A204.1 (cell line): ENCODE data around the gene TBX20.
"Not testable (repeated sequence)": the region's sequence is repeated elsewhere in the genome, so short reads cannot be mapped to it uniquely, and the experiment has no call there.

Experiments used
- FAIRE-seq: peaks from 2 replicates; lab custom pipeline; 2012; peaks lifted over from hg19 to GRCh38; lab: Jason Lieb, UNC

TBX20 gene

DNA sequence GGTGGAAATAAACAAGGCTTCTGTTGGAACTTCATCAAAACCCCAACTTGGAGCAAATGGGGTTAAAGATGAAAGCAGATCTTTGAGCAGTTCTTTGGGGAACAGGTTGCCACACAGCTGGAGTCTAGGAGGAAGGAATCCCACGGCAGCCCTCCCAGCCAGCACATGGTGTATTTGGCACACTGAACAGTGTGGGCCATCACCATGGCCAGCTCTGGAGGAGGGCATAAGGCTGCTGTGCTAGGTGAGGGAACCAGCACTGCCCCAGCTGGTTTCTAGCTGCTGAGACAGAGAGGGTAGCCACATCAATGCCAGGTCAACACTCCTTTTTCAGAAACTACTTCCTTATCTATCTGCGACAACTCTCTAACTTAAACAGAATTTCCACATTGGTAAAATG, 33.7 kb downstream of the TBX20 start:
- FAIRE-seq, result not testable (repeated sequence)

DNA sequence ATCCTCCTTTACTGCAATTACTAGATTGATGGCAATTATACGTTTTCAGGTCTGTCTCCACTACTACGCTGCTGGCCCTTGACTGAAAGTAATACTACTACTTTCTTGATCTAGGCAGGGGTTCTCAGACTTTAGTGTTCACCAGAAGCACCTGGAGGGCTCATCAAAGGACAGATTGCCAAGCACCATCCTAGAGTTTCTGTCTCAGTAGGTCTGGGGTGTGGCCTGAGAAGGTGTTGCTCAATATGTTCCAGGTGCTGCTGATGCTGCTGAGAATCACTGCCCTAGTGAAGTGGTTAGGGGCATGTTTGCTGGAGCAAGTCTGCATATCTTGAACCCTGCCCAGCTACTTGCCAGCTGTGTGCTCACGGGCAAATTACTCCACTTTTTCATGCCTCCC, 37.9 kb downstream of the TBX20 start:
- not testable (repeated sequence) for FAIRE-seq

DNA sequence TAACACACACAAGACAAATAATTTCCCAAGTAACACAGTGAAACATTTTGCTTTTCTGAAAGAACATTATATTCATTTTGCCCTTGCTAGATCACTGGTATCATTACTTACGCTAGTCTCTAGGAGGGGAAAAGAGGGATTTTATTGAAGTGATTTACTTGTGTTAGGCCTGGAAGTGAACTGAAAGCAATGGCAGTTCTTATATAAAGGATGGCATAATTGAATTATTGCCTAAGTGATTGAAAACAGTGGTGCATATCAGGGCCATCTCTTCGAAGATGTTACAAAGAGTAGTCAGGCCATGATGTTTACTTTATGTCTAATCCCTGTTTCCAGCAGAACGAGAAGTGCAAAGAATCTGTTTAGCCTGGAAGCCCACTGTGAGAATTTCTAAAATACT, 38.8 kb downstream of the TBX20 start:
- not testable (repeated sequence) for FAIRE-seq

DNA sequence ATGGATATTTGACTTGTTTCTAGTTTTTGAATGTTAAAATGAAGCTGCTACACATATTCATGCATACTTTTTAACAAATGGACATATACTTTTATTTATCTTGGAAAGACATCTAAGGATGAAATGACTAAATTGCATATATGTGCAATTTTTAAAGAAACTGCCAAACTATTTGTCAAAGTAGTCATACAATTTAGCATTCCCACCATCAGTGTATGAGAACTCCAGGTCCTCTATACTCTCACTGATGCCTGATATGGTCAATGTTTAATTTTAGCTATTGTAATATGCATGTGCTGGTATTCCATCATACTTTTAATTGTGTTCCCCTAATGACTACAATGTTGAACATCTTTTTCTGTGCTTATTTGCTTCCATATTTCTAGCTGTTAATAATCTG, 47.0 kb downstream of the TBX20 start:
- FAIRE-seq, result not testable (repeated sequence)

DNA sequence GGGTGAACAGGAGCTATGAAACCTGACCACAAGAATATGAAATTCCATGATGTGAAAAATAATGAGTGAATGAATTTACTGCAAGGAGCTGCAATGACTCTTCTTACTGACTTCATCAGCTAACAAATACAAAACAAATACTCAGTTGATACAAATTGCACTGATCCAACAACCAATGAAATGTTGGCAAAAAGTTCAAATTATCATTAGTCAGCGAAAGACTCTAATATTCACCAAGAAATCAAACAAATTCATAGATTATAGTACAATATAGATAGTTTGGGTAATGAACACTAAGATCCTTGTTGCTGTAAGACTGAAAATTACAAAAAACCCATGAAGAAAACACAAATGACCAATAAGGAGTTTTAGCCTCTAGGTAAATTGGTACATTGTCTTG, 49.0 kb downstream of the TBX20 start:
- FAIRE-seq, result not testable (repeated sequence)

DNA sequence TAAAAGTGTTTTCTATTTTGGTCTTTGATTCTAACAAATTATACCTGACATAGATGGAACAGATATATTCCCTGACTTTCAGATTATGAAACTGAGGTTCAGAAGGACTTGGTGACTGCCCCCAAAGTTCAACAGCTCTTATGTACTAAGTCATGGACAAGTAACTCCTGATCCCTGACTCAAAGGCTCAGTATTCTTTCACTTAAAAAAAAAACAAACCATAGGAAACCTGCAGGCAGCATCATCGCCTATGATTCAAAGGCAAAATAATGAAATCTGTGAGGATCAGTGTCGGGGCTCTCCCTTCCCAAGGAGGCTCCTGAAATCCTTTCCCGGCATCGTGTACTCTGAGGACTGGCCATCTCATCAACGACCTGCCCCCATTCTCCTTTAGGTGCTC, 49.9 kb downstream of the TBX20 start:
- FAIRE-seq, result not testable (repeated sequence)

DNA sequence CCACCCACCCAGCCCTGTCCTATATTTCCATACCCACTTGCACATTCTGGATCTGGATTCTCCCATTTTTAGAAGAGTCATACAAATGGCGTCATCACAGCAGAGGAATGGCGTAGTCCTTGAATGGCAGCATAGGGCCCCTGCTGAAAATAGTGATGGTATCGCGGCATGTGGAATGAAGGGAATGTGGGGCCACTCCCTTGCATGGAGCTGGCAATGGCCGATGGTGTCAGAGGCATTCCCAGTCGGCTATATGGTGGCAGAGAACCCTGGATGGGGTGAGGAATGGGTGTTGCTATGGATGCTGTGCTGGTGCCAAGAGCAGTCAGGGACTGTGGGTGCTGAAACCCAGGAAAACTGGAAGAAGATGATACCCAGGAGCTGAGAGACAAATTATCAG, 51.5 kb downstream of the TBX20 start:
- not testable (repeated sequence) for FAIRE-seq

DNA sequence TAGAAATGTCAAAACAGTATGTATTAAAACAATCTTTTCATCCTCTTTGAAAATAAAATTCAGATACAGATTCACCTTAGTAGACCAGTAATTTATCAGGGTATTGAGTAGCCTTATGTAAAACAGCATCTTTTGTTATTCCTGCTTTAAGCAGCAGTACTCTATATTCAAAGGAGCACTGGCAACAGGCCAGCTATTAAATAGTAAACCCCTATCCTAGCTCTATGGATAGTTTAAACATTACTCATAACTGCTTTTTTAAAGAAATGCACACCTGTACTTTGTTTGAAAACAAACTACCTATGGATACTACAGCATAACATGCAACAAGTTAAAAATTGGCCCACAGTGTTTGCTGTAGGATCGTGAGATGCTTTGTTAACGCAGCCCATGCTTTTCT, 53.7 kb downstream of the TBX20 start:
- not testable (repeated sequence) for FAIRE-seq

DNA sequence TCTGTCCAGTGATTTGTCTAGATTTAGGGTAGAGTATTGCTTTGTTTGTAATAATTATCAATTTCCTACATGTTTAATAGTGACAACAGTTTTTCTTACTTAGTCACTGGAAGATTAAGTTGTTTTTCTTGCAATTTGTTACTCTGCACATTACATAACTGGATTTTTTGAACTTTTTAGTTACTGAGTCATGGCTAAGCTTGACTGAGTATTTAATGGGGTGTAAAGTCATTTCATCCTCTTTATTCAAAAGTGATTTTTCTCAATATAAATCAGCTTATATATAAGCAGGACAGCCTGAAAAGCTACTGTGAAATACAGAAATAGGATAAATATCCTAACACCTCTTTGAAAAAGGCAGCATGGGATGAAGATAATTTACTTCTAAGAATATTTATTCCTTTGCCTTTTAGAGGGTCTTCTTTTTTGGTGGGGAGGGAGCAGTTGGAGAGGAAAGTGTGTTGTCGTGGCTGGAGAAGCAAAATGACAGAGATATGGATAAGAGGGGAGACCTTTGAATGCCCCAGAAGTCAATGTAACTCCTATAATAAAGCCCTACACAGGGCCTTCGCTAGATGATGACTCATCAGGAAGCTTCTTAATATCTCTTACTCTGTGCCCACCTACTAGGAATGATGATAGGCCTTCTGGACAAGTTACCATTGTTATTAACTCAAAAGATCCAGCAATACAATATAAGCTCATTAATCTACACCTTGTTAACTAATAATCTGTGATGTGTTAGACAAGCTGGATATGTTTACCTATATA, 55.3 kb downstream of the TBX20 start:
- FAIRE-seq, result not testable (repeated sequence)

DNA sequence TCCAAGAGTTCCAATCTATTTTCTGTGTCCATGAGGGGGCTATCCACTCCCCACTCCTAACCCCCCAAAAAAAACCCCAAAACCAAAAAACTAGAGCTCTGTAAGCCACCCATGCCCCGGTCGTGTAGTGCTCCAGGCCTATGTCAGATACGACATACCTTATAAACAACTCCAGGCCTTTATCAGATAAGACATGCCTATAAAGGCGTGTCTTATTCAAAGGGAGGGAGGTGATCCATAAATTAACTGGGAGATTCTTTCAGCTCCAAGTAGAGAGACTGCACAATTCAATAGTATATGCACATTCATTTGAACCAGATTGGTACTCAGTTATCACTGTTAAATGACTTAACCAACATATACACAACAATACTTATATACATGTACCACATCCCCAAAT, 62.3 kb downstream of the TBX20 start:
- FAIRE-seq, result not testable (repeated sequence)

DNA sequence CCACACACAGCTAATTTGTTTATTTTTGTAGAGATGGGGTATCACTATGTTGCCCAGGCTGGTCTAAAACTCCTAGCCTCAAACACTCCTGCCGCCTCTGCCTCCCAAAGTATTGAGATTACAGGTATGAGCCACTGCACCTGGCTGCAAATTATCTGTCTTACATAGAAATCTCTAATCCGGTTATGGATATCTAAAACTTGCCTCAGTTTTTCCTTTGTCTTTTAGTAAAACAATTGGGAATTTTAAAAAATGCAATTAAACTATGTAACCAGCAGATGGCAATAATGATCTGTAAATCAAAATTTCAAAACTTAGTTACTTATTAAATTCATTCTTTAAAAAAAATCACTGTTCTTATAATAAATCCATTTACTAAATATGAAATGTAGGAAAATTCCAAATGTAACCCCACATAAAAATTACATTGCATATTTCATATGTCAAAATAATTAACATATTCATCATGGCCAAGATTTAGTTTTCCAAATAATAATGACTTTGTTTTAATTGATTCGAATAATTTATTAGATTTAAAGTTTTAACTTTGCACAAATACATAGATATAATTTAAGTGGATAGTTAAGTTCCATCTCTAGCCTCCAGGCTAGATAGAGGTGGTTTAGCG, 63.6 kb downstream of the TBX20 start:
- FAIRE-seq, result peak; percentile 9

DNA sequence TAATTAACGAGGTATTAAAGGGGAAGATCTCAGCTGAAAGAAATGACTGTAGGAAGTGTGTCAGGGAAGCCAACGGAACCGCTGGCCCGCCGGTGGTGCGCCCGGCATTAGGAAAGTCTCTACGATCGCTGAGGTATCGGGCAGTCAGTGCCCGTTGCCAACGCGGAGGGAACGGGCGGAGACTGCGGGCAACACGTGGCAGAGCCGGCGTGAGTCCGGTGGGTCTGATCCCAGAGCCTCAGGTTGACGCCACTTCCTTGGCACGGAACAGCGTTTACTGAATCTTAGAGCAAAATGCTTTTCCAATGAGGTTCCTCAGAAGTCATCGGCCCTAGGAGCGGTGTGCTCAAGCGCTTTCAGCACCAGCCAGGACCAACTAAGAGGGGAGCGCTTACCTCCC, 67.1 kb downstream of the TBX20 start:
- FAIRE-seq, result not testable (repeated sequence)

DNA sequence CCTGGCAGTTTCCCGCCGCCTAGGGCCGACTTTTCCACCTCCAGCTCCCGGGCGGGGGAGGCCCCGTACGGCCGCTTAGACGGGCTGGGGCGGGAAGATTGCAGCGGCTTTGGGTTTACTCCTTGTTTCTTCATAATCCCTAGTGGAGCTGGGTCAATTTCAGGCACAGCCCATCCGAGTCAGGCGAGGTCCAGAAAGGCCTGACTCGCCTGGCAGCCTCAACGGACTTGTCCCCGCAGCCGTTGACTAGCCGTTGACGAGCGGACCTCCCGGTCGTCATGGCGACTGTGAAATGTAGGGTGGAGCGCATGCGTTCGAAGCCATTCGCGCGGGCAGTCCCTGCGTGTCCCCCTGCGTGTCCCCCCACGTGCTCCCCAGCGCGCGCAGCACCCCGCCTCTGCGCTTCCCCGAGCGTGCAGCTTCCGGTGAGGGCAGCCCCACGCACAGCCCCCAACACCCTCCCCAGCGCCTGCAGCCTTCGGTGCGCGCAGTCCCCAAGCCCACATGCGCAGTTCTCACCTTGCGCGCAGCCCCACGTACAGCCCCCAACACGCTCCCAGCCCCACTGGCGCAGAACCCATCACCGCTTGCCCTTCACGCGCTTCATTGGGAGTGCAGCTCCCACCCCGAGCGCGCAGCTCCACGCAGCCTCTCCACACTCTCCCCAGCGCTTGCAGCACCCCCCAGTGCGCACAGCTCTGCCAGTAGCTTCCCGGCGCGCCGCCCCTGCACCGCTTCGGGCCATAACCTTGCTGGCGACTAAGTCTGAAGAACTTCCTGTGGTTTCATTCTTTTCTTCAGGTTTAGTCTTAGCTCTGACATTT, 67.8 kb downstream of the TBX20 start:
- no peak for FAIRE-seq

DNA sequence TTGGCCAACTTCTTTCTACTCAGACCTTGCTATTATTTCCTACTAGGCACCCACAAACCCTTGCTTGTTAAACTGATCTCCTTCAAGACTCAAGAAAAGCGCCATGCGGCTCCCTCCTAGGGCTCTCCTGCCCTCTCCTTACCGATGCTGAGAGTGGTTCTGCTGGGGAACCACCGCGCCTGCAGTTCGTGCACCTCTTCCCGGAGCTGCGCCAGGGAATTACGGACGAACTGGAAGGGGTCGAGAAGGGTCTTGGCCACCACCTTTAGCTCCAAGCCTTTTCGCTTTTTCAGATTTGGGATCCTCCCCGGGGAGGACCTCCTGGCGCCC, 68.4 kb downstream of the TBX20 start:
- FAIRE-seq, result not testable (repeated sequence)

DNA sequence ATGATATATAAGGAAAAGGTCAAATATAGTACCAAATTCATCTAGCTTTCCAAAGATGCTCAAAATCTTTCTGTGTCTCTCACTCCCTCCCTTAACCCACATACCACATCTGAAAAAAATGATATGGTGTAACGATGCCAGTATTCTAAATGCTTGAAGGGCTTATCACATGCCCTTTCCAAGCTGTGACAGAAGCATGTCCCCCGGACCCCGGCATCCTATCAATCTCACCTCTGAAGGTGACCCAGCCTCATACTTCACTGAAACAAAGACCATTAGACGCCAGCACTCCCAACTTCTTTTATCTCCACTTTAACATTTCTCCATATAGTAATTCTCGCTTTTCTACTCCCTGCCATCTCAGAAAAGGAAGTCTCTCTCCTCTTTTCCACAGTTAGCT, 68.9 kb downstream of the TBX20 start:
- not testable (repeated sequence) for FAIRE-seq

DNA sequence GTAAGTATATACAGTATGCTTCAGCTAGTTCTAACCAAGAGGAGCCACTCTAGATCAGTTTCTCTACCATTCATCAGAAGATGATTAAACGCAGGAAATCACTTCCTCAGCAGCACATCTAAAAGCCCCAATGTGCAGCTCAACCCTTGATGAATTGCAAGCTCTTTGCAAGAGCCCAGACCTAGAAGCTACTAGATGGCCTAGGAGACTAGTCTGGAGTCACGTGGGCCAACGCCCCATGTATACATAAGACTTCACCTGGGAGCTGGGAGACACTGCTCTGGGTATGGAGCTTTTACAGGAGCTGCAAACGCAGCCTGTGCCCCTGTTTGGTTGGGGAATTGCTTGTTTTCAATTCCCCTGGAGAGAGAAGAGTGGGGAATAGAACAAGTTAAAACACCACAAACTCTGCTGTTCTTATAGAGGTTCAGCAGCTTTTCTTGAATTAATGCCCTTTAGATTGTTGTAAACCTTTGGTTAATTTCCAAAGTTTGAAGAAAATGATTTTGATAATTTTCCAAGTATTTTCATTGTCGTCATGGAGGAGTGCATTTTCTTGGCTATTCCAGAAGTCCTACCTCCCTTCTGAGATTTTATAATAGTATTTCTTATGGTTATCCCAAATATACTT, 69.9 kb downstream of the TBX20 start:
- FAIRE-seq, result not testable (repeated sequence)

DNA sequence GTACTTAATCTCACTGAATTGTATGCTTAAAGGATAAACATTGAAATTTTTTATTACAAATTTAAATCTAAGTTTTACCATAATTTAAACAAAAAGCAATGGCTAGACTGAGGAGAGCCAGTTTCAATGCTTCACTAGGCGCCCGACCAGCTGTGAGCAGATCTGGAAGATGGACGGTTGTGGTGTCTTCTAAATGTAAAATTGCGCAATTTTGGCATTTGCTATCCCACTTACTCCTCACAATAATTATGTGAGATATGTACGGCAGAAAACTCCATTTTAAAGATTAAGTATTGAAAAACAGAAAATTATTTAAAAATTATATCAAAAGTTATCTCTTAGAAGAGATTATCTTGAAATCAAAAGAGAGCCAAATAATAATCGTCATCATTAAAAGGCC, 73.2 kb downstream of the TBX20 start:
- FAIRE-seq, result not testable (repeated sequence)

DNA sequence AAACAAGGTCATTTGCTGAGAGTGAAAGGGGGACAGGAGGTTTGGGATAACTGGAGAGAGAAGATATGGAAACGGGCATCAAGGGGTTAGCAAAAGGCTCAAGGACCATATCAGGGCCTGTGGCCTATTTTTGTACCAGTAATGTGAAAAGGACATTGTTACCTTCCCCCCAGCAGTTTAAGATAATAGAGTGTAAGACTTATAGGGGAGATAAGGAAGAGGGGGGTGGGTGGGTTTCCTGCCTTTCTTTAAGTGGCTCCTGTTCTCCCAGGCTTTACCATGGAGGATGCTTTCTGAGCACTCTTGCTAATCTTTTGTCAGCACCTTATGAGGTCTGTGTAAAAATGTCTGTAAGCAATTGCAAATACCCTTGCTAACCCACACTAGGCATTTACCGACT, 80.7 kb downstream of the TBX20 start:
- not testable (repeated sequence) for FAIRE-seq

DNA sequence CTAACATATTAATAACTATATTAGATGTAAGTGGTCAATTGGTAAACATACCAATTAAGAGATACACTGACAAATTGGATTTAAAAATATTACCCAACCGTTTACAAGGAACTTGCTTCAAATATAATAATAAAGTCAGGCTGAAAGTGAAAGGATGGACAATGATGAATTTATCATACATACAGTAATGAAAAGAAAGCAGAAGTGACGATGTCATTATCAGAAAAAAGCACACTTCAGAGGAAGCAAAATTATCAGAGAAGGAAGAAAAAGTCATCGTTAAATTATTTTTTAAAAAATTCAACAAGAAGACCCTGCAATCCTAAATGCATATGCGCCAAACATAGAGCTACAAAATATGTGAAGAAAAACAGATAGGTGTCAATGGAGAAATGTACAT, 81.8 kb downstream of the TBX20 start:
- not testable (repeated sequence) for FAIRE-seq

DNA sequence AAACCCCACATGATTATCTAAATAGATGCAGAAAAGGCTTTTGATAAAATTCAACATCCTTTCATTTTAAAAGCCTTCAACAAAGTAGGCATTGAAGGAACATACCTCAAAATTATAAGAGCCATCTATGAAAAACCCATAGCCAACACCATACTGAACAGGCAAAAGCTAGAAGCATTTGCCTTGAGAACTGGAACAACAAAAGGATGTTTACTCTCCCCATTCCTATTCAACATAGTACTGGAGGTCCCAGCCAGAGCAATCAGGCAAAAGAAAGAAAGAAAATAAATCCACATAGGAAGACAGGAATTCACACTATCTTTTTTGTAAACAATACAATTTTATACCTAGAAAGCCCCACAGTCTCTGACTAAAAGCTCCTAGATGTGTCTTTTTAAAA, 86.2 kb downstream of the TBX20 start:
- not testable (repeated sequence) for FAIRE-seq

DNA sequence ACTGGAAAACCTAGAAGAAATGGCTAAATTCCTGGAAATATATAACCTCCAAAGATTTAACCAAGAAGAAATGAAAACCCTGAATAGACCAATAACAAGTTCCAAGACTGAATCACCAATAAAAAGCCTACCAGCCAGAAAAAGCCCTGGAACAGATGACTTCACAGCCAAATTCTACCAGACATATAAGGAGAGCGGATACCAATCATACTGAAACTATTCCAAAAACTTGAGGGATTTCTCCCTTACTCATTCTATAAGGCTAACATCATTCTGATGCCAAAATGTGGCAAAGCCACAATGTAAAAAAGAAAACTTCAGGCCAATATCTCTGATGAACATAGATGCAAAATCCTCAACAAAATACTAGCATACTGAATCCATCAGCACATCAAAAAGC, 86.7 kb downstream of the TBX20 start:
- not testable (repeated sequence) for FAIRE-seq

DNA sequence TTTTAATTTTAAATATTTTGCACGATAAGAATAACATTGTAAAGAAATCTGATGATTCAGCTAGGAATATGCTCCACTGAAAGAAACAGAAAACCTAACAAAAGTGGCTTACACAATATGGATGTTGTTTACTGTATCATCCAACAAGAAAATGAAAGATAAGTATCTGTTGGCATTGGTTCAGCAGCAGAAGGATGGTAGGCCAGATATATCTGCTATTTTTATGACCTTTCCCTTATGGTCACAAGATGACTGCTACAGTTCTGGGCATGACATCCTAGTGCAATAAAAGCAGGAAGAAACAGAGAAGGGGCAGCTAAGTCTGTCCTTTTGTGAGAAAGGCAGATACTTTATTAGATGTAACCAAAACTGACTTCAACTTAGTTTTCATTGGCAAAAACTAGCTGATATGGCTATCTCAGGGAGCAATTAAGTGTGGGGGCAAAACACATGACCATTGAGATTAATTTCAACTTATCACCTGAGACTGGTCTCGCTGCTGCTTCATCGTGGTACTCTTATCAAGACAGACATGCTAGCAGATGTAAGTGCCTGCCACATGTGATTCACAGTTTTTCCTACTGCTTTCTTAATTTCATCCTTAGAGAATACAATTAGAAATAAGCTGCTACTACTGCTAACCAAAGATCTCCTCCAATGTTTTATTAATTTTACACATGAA, 92.7 kb downstream of the TBX20 start:
- not testable (repeated sequence) for FAIRE-seq
